Measurements from ENCODE around the gene ASCC3.

Gene ASCC3

GRCh38 chr6:100693249-100693927 lies 187.7 kb downstream of the ASCC3 start:
- TF ChIP-seq, protein P1, sequence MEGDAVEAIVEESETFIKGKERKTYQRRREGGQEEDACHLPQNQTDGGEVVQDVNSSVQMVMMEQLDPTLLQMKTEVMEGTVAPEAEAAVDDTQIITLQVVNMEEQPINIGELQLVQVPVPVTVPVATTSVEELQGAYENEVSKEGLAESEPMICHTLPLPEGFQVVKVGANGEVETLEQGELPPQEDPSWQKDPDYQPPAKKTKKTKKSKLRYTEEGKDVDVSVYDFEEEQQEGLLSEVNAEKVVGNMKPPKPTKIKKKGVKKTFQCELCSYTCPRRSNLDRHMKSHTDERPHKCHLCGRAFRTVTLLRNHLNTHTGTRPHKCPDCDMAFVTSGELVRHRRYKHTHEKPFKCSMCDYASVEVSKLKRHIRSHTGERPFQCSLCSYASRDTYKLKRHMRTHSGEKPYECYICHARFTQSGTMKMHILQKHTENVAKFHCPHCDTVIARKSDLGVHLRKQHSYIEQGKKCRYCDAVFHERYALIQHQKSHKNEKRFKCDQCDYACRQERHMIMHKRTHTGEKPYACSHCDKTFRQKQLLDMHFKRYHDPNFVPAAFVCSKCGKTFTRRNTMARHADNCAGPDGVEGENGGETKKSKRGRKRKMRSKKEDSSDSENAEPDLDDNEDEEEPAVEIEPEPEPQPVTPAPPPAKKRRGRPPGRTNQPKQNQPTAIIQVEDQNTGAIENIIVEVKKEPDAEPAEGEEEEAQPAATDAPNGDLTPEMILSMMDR (conservative IDR thresholded peaks at IDR 0.05), result no peak
- no peak overlapping the region for H3K27ac ChIP-seq

GRCh38 chr6:100691972-100692371 lies 189.2 kb downstream of the ASCC3 start:
- TF ChIP-seq, protein P1 (conservative IDR thresholded peaks at IDR 0.05), result no peak
- H3K27ac ChIP-seq, result no peak overlapping the region

- TF ChIP-seq, protein P1 (conservative IDR thresholded peaks at IDR 0.05), result no peak
- no peak overlapping the region for H3K27ac ChIP-seq
Observed at GRCh38 chr6:100686216-100686615, 194.9 kb downstream of the ASCC3 start.

DNA sequence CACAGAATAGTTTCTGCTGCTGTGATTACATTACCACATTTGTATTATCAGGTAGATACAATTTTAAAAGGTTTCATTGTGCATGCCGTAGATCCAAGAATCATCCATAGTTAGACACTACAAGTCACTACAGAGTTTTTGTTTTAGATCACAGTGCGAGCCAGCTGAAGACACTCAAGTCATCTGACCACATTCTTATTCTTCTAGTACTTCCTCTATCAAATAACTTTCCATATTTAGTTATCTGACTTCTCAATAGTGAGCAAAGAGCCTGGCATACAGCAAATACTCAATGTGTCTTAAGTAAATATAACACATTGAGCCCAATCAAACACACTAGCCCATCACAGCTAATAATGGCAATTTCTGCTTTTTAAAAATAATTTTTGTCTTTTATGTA lies 195.4 kb downstream of the ASCC3 start:
- TF ChIP-seq, protein P1 (conservative IDR thresholded peaks at IDR 0.05), result no peak
- H3K27ac ChIP-seq, result no peak overlapping the region

DNA sequence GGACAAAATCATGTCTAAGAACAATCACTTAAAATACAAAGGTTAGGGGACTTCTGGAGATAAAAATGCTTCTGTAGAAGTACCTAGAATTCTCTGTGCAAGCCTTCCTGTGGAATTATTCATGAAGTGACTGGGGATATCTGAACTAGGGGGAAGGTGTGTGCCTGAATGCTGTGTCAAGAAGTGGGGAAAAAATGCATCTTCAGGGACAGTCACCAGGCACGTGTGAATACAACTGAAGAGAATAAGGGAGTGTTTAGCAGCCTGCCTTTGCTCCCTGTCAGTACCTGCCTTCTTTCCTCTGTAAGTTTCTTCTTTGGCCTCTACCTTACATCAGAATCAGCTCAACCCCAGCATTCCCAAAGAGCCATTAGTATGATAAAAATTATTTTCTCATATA lies 201.0 kb downstream of the ASCC3 start:
- H3K27ac ChIP-seq, result no peak overlapping the region
- TF ChIP-seq, protein P1 (conservative IDR thresholded peaks at IDR 0.05), result no peak

- TF ChIP-seq, protein P1 (conservative IDR thresholded peaks at IDR 0.05), result peak; percentile 56
- no peak overlapping the region for H3K27ac ChIP-seq
Observed at GRCh38 chr6:100678027-100678426, 203.1 kb downstream of the ASCC3 start.

DNA sequence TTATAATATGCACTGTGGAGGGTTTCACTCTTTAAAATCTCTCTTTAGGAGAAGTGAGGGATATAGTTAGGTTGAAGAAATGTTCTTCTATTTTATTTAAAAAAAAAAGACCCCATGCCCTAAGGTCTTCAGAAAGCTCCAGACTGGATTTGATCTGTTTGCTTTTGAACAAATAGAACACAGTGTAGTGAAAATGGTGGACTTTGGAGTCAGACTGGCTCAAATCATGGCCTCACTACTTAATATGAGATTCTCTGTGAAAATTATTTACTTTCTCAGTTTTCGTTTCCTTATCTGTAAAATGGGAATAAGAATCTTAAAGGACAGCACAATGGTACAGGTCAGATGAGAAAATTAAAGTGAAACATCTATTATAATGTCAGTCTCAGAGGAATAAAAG lies 203.9 kb downstream of the ASCC3 start:
- TF ChIP-seq, protein P1 (conservative IDR thresholded peaks at IDR 0.05), result no peak
- H3K27ac ChIP-seq, result no peak overlapping the region
